ENCODE data around the gene ACVR1B.

ACVR1B gene

GRCh38 chr12:51992246-51992645 lies 40.7 kb downstream of the ACVR1B start:
- no peak for DNase-seq (ENCODE audit: low read depth)
- H3K4me3 ChIP-seq (ENCODE audit: low read depth, low read length) = no peak overlapping the region

- H3K4me3 ChIP-seq (ENCODE audit: low read depth, low read length) = no peak overlapping the region
- DNase-seq (ENCODE audit: low read depth) = no peak
Measured at GRCh38 chr12:51994539-51994820, 43.0 kb downstream of the ACVR1B start.

GRCh38 chr12:51994959-51995358 lies 43.5 kb downstream of the ACVR1B start:
- H3K4me3 ChIP-seq (ENCODE audit: low read depth, low read length) = no peak overlapping the region
- no peak for DNase-seq (ENCODE audit: low read depth)

GRCh38 chr12:51997136-51997535 lies 45.6 kb downstream of the ACVR1B start:
- DNase-seq (ENCODE audit: low read depth) = no peak
- no peak overlapping the region for H3K4me3 ChIP-seq (ENCODE audit: low read depth, low read length)

GRCh38 chr12:52003016-52003550 lies 51.6 kb downstream of the ACVR1B start:
- no peak for DNase-seq (ENCODE audit: low read depth)

GRCh38 chr12:52003591-52003990 lies 52.1 kb downstream of the ACVR1B start:
- DNase-seq (ENCODE audit: low read depth) = no peak
- H3K4me3 ChIP-seq (ENCODE audit: low read depth, low read length) = no peak overlapping the region

More at GRCh38 chr12:52003016-52003550, 51.6 kb downstream of the ACVR1B start:
- no peak overlapping the region for H3K4me3 ChIP-seq (ENCODE audit: low read depth, low read length)

- no peak for DNase-seq (ENCODE audit: low read depth)
Measured at GRCh38 chr12:52004042-52004648, 52.6 kb downstream of the ACVR1B start.

GRCh38 chr12:52005218-52005902 lies 53.9 kb downstream of the ACVR1B start:
- no peak for DNase-seq (ENCODE audit: low read depth)
- H3K4me3 ChIP-seq (ENCODE audit: low read depth, low read length) = no peak overlapping the region

More at GRCh38 chr12:52004042-52004648, 52.6 kb downstream of the ACVR1B start:
- H3K4me3 ChIP-seq (ENCODE audit: low read depth, low read length) = no peak overlapping the region

GRCh38 chr12:52005903-52006703 lies 54.6 kb downstream of the ACVR1B start:
- H3K4me3 ChIP-seq (ENCODE audit: low read depth, low read length) = peak overlapping the region; percentile 63
- no peak for DNase-seq (ENCODE audit: low read depth)

GRCh38 chr12:52006726-52007157 lies 55.2 kb downstream of the ACVR1B start, which contains the start of gene TAMALIN:
TAMALIN (plus strand) TSS chr12:52006946; CDS start chr12:52007020, 74 bp downstream.
- no peak for DNase-seq (ENCODE audit: low read depth)
- H3K4me3 ChIP-seq (ENCODE audit: low read depth, low read length) = peak within 1 kb of the TSS; percentile 63

GRCh38 chr12:52007158-52007921 lies 55.8 kb downstream of the ACVR1B start:
- no peak for DNase-seq (ENCODE audit: low read depth)
- H3K4me3 ChIP-seq (ENCODE audit: low read depth, low read length) = peak overlapping the region; percentile 63

- DNase-seq (ENCODE audit: low read depth) = no peak
- H3K4me3 ChIP-seq (ENCODE audit: low read depth, low read length) = peak overlapping the region; percentile 63
Measured at GRCh38 chr12:52007982-52008510, 56.5 kb downstream of the ACVR1B start.

- DNase-seq (ENCODE audit: low read depth) = no peak
- no peak overlapping the region for H3K4me3 ChIP-seq (ENCODE audit: low read depth, low read length)
Measured at GRCh38 chr12:52009081-52009751, 57.7 kb downstream of the ACVR1B start.

- peak; percentile 76 for DNase-seq (ENCODE audit: low read depth)
- peak overlapping the region; percentile 13 for H3K4me3 ChIP-seq (ENCODE audit: low read depth, low read length)
Measured at GRCh38 chr12:52010152-52010622, 58.7 kb downstream of the ACVR1B start.

GRCh38 chr12:52010692-52011601 lies 59.4 kb downstream of the ACVR1B start:
- peak overlapping the region; percentile 13 for H3K4me3 ChIP-seq (ENCODE audit: low read depth, low read length)
- no peak for DNase-seq (ENCODE audit: low read depth)

- no peak for DNase-seq (ENCODE audit: low read depth)
- no peak overlapping the region for H3K4me3 ChIP-seq (ENCODE audit: low read depth, low read length)
Measured at GRCh38 chr12:52011602-52012214, 60.2 kb downstream of the ACVR1B start.

- H3K4me3 ChIP-seq (ENCODE audit: low read depth, low read length) = no peak overlapping the region
- no peak for DNase-seq (ENCODE audit: low read depth)
Measured at GRCh38 chr12:52013626-52014310, 62.3 kb downstream of the ACVR1B start.
